GM19324 (cell line): ENCODE results near the gene GMPS.
"Not testable (repeated sequence)": the region's sequence is repeated elsewhere in the genome, so short reads cannot be mapped to it uniquely, and the experiment has no call there.

Experiments
- ATAC-seq: cut with Tn5 transposase; IDR thresholded peaks from one replicate; pipeline ENCODE4 v1.9.1; 2021; ENCODE audit warnings: mild to moderate bottlenecking, moderate library complexity; ENCODE audit not compliant: unreplicated experiment, low FRiP score

Gene GMPS

GRCh38 chr3:155934230-155934629, 63.8 kb downstream of the GMPS start:
- ATAC-seq, result no peak

- ATAC-seq, result no peak
Measured at GRCh38 chr3:155938409-155938808, 68.0 kb downstream of the GMPS start.

- no peak for ATAC-seq
Measured at GRCh38 chr3:155941354-155941753, 70.9 kb downstream of the GMPS start.

GRCh38 chr3:155944081-155944480, 73.6 kb downstream of the GMPS start:
- no peak for ATAC-seq

- no peak for ATAC-seq
Measured at GRCh38 chr3:155946178-155946577, 75.7 kb downstream of the GMPS start.

- no peak for ATAC-seq
Measured at GRCh38 chr3:155948476-155948875, 78.0 kb downstream of the GMPS start.

GRCh38 chr3:155949453-155950217, 79.2 kb downstream of the GMPS start:
- no peak for ATAC-seq

GRCh38 chr3:155956508-155957411, 86.3 kb downstream of the GMPS start:
- ATAC-seq, result no peak

GRCh38 chr3:155957412-155957880, 87.0 kb downstream of the GMPS start:
- no peak for ATAC-seq

GRCh38 chr3:155958676-155959075, 88.2 kb downstream of the GMPS start:
- no peak for ATAC-seq

GRCh38 chr3:155960060-155960459, 89.6 kb downstream of the GMPS start:
- ATAC-seq, result no peak

- not testable (repeated sequence) for ATAC-seq
Measured at GRCh38 chr3:155961044-155961443, 90.6 kb downstream of the GMPS start.

- no peak for ATAC-seq
Measured at GRCh38 chr3:155963570-155963969, 93.1 kb downstream of the GMPS start.

GRCh38 chr3:155970398-155970797, 99.9 kb downstream of the GMPS start:
- ATAC-seq, result no peak

GRCh38 chr3:155972885-155973584, 102.6 kb downstream of the GMPS start:
- no peak for ATAC-seq

GRCh38 chr3:155978324-155978723, 107.9 kb downstream of the GMPS start:
- no peak for ATAC-seq

GRCh38 chr3:155979746-155980145, 109.3 kb downstream of the GMPS start:
- ATAC-seq, result no peak

- ATAC-seq, result no peak
Measured at GRCh38 chr3:155981669-155982068, 111.2 kb downstream of the GMPS start.

- ATAC-seq, result no peak
Measured at GRCh38 chr3:155983834-155984474, 113.5 kb downstream of the GMPS start.

- no peak for ATAC-seq
Measured at GRCh38 chr3:155984791-155985417, 114.5 kb downstream of the GMPS start.
